Rectal smooth muscle tissue (tissue), 1 donor: Measurements from ENCODE around the gene RNU1-3.
"Not testable (repeated sequence)": the region's sequence is repeated elsewhere in the genome, so short reads cannot be mapped to it uniquely, and the experiment has no call there.

ENCODE experiments used
- H3K27ac ChIP-seq: one replicate; pipeline ENCODE4 v1.7.0; 2013; ENCODE audit warnings: low read depth, low read length, inconsistent platforms
- H3K27me3 ChIP-seq: one replicate; pipeline ENCODE4 v1.7.0; 2013; ENCODE audit warnings: low read length; ENCODE audit not compliant: control insufficient read depth, insufficient read depth
- H3K36me3 ChIP-seq: one replicate; pipeline ENCODE4 v1.7.0; 2013; ENCODE audit warnings: low read length; ENCODE audit not compliant: control insufficient read depth, insufficient read depth
- H3K4me1 ChIP-seq: one replicate; pipeline ENCODE4 v1.7.0; 2013; ENCODE audit warnings: low read length; ENCODE audit not compliant: control insufficient read depth, insufficient read depth
- H3K4me3 ChIP-seq: one replicate; pipeline ENCODE4 v1.7.0; 2013; ENCODE audit warnings: low read length
- H3K9ac ChIP-seq: one replicate; pipeline ENCODE4 v1.7.0; 2013; ENCODE audit warnings: low read length

The RNU1-3 gene

GRCh38 chr1:16623337-16623736 is 43.4 kb downstream of the RNU1-3 start:
- H3K27ac ChIP-seq, H3K9ac ChIP-seq, H3K27me3 ChIP-seq, H3K4me3 ChIP-seq, H3K4me1 ChIP-seq: not testable (repeated sequence)
- H3K36me3 ChIP-seq = peaks cover 25% of the 10 kb centered on the region

- peaks cover 23% of the 10 kb centered on the region for H3K36me3 ChIP-seq
- not testable (repeated sequence) for H3K9ac ChIP-seq, H3K27ac ChIP-seq
These were observed 45.0 kb downstream of the RNU1-3 start for GRCh38 chr1:16621681-16622315.

GRCh38 chr1:16621300-16621658 is 45.5 kb downstream of the RNU1-3 start:
- no peaks in the 10 kb centered on the region for H3K4me1 ChIP-seq
- no peak overlapping the region for H3K9ac ChIP-seq
- H3K4me3 ChIP-seq = no peak overlapping the region
- H3K27ac ChIP-seq = no peak overlapping the region
- no peaks in the 10 kb centered on the region for H3K27me3 ChIP-seq
- peaks cover 19% of the 10 kb centered on the region for H3K36me3 ChIP-seq

More at GRCh38 chr1:16621681-16622315, 45.0 kb downstream of the RNU1-3 start:
- not testable (repeated sequence) for H3K4me1 ChIP-seq, H3K27me3 ChIP-seq, H3K4me3 ChIP-seq

GRCh38 chr1:16619803-16620501 is 46.8 kb downstream of the RNU1-3 start:
- H3K4me3 ChIP-seq, H3K4me1 ChIP-seq, H3K9ac ChIP-seq, H3K27me3 ChIP-seq, H3K27ac ChIP-seq, H3K36me3 ChIP-seq: not testable (repeated sequence)

GRCh38 chr1:16618719-16619118 is 48.0 kb downstream of the RNU1-3 start:
- Histone ChIP-seq H3K4me3 (no peak overlapping the region), H3K27ac (no peak overlapping the region), H3K4me1 (peaks cover 1% of the 10 kb centered on the region), H3K36me3 (peaks cover 5% of the 10 kb centered on the region), H3K27me3 (no peaks in the 10 kb centered on the region), H3K9ac (no peak overlapping the region)

- peaks cover 5% of the 10 kb centered on the region for H3K36me3 ChIP-seq
- no peak overlapping the region for H3K27ac ChIP-seq
- no peaks in the 10 kb centered on the region for H3K27me3 ChIP-seq
- no peak overlapping the region for H3K9ac ChIP-seq
- no peak overlapping the region for H3K4me3 ChIP-seq
- H3K4me1 ChIP-seq = peaks cover 3% of the 10 kb centered on the region
These were observed 48.8 kb downstream of the RNU1-3 start for GRCh38 chr1:16617778-16618580.

- Histone ChIP-seq H3K4me3 (no peak overlapping the region), H3K9ac (no peak overlapping the region), H3K4me1 (peaks cover 8% of the 10 kb centered on the region), H3K36me3 (peaks cover 5% of the 10 kb centered on the region), H3K27ac (no peak overlapping the region), H3K27me3 (no peaks in the 10 kb centered on the region)
These were observed 49.6 kb downstream of the RNU1-3 start for GRCh38 chr1:16617114-16617631.
